ENCODE measurements around the gene SMAD9. TPM values are rescaled to one million over a fixed set of nuclear protein-coding genes. Genes with fewer than 3 reads are reported as not detected.

The SMAD9 gene
- total RNA-seq, 1 donor from 2014 or later: 13.5 TPM

GRCh38 chr13:36912369-36912768 is 7.7 kb downstream of the SMAD9 start:
- TF ChIP-seq POLR2AphosphoS5 (IDR thresholded peaks at IDR 0.05; ENCODE audit: insufficient read depth in 1 of 2, low read depth in 1 of 2) (no peak), CTCF (IDR thresholded peaks at IDR 0.05) (no peak), POLR2A (IDR thresholded peaks at IDR 0.05) (no peak)
- no peaks in the 10 kb centered on the region for H3K4me1 ChIP-seq
- DNase-seq (ENCODE audit: extremely low spot score in 2 of 2): no peak
- intact Hi-C loops (cut with DNase I): no loop called here
- no peak overlapping the region for H3K27ac ChIP-seq
- no peaks in the 10 kb centered on the region for H3K27me3 ChIP-seq
- H3K9me3 ChIP-seq: no peaks in the 10 kb centered on the region
- no peaks in the 10 kb centered on the region for H3K36me3 ChIP-seq
- H3K4me3 ChIP-seq: no peak overlapping the region

DNA sequence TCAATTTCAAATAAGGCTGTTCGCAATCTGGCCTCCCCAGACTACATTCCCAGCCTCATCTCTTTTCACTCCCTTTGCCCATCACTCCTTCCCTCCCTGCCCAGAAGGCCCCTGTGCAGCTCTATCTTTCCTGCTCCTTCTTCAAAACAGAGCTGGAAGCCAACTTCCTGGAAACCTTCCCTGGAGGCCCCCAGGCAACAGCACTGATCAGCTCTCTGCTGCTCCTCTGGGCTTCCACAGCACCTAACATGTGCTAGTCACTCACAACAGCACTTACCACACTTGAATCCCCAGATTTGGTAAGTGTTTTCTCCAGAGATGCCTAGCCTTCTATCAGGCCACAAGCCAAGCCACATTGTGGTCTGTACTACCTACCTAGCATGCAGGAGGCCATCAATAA is 9.5 kb downstream of the SMAD9 start:
- no peak for DNase-seq (ENCODE audit: extremely low spot score in 2 of 2)
- no peak for TF ChIP-seq POLR2AphosphoS5 (IDR thresholded peaks at IDR 0.05; ENCODE audit: insufficient read depth in 1 of 2, low read depth in 1 of 2)
- no peak for TF ChIP-seq CTCF (IDR thresholded peaks at IDR 0.05)
- no peak for TF ChIP-seq POLR2A (IDR thresholded peaks at IDR 0.05)
- Histone ChIP-seq H3K27ac (no peak overlapping the region), H3K4me1 (no peaks in the 10 kb centered on the region), H3K27me3 (no peaks in the 10 kb centered on the region), H3K9me3 (no peaks in the 10 kb centered on the region), H3K4me3 (no peak overlapping the region), H3K36me3 (no peaks in the 10 kb centered on the region)
- intact Hi-C loops (cut with DNase I): no loop called here

DNA sequence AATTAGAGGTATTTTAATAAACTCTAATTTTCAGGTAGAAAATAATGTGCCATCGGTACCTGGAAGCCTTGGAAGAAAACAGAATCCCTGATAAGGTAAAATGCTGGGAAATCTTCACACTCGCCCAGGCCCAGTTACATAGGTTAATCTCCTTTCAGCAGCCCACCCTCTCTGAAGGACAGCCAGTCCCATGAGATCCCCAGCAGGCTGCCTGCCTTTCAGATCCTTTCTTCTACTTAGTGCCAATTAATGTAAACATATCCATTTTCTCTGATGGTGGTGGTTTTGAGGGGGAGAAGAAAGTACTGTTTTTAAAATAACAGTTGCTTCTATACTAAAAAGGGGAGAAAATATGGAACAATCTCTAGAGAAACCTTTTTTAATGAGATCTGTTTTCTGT is 12.2 kb downstream of the SMAD9 start:
- no peak for TF ChIP-seq POLR2A (IDR thresholded peaks at IDR 0.05)
- TF ChIP-seq POLR2AphosphoS5 (IDR thresholded peaks at IDR 0.05; ENCODE audit: insufficient read depth in 1 of 2, low read depth in 1 of 2): no peak
- no peak for TF ChIP-seq CTCF (IDR thresholded peaks at IDR 0.05)
- intact Hi-C loops (cut with DNase I): no loop called here
- H3K4me3 ChIP-seq: no peak overlapping the region
- H3K27ac ChIP-seq: no peak overlapping the region
- H3K4me1 ChIP-seq: no peaks in the 10 kb centered on the region
- no peaks in the 10 kb centered on the region for H3K9me3 ChIP-seq
- no peaks in the 10 kb centered on the region for H3K27me3 ChIP-seq
- no peak for DNase-seq (ENCODE audit: extremely low spot score in 2 of 2)
- no peaks in the 10 kb centered on the region for H3K36me3 ChIP-seq

GRCh38 chr13:36907266-36907665 is 12.8 kb downstream of the SMAD9 start:
- H3K27me3 ChIP-seq: no peaks in the 10 kb centered on the region
- H3K36me3 ChIP-seq: no peaks in the 10 kb centered on the region
- no peak for DNase-seq (ENCODE audit: extremely low spot score in 2 of 2)
- no peak overlapping the region for H3K4me3 ChIP-seq
- H3K27ac ChIP-seq: no peak overlapping the region
- H3K4me1 ChIP-seq: no peaks in the 10 kb centered on the region
- no peak for TF ChIP-seq CTCF (IDR thresholded peaks at IDR 0.05)
- no peak for TF ChIP-seq POLR2AphosphoS5 (IDR thresholded peaks at IDR 0.05; ENCODE audit: insufficient read depth in 1 of 2, low read depth in 1 of 2)
- TF ChIP-seq POLR2A (IDR thresholded peaks at IDR 0.05): no peak
- no peaks in the 10 kb centered on the region for H3K9me3 ChIP-seq
- intact Hi-C loops (cut with DNase I): no loop called here

- TF ChIP-seq POLR2AphosphoS5 (IDR thresholded peaks at IDR 0.05; ENCODE audit: insufficient read depth in 1 of 2, low read depth in 1 of 2) (no peak), CTCF (IDR thresholded peaks at IDR 0.05) (no peak), POLR2A (IDR thresholded peaks at IDR 0.05) (no peak)
- H3K4me1 ChIP-seq: no peaks in the 10 kb centered on the region
- no peaks in the 10 kb centered on the region for H3K36me3 ChIP-seq
- H3K9me3 ChIP-seq: no peaks in the 10 kb centered on the region
- no peaks in the 10 kb centered on the region for H3K27me3 ChIP-seq
- no peak overlapping the region for H3K27ac ChIP-seq
- intact Hi-C loops (cut with DNase I): no loop called here
- DNase-seq (ENCODE audit: extremely low spot score in 2 of 2): no peak
- H3K4me3 ChIP-seq: no peak overlapping the region
Measured at GRCh38 chr13:36905944-36906343, 14.1 kb downstream of the SMAD9 start.
